ENCODE results near the gene SH3BGRL2. TPM values are rescaled to one million over a fixed set of nuclear protein-coding genes. Genes with fewer than 3 reads are reported as not detected.

SH3BGRL2 gene
- total RNA-seq, 1 experiment from 2014 or later = 27.4 TPM

- H3K27ac ChIP-seq = no peak overlapping the region
- H3K4me1 ChIP-seq (replicated peaks; ENCODE audit: insufficient read depth) = peaks cover 16% of the 10 kb centered on the region
- DNase-seq = no peak
- H3K9me2 ChIP-seq (ENCODE audit: insufficient read depth) = no peaks in the 10 kb centered on the region
- TF ChIP-seq EZH2 (IDR thresholded peaks at IDR 0.05; ENCODE audit: low read depth) (no peak), CTCF (conservative IDR thresholded peaks at IDR 0.05) (no peak)
- ChIA-PET CTCF (no interaction called here), POLR2A (ENCODE audit: unreplicated experiment) (interaction anchor here (0.6 kb wide), 1 partner anchor 44 kb away, joined by 3 read pairs; no protein-coding TSS in a partner anchor)
- peaks cover 10% of the 10 kb centered on the region for H3F3A ChIP-seq (ENCODE audit: insufficient read depth, low read depth)
- H3K36me3 ChIP-seq (ENCODE audit: low read depth) = no peaks in the 10 kb centered on the region
- intact Hi-C loops (cut with micrococcal nuclease; ENCODE audit: unreplicated experiment) = no loop called here
- no peaks in the 10 kb centered on the region for H4K20me1 ChIP-seq (ENCODE audit: insufficient read depth)
- no TSS peak for BruUV-seq (replicated peaks)
- no peak overlapping the region for H3K4me3 ChIP-seq
- H2AFZ ChIP-seq = no peak overlapping the region
- H3K9me3 ChIP-seq (ENCODE audit: insufficient read depth, low read depth) = no peaks in the 10 kb centered on the region
- no peaks in the 10 kb centered on the region for H3K27me3 ChIP-seq (ENCODE audit: insufficient read depth, low read depth)
- H3K79me2 ChIP-seq (ENCODE audit: low read depth) = no peaks in the 10 kb centered on the region
- no peak overlapping the region for H3K4me2 ChIP-seq
Measured at GRCh38 chr6:79599725-79600259, 31.3 kb upstream of the SH3BGRL2 start.

GRCh38 chr6:79600313-79600712 lies 30.8 kb upstream of the SH3BGRL2 start:
- Histone ChIP-seq H3K4me1 (replicated peaks; ENCODE audit: insufficient read depth) (peaks cover 16% of the 10 kb centered on the region), H3K9me3 (ENCODE audit: insufficient read depth, low read depth) (no peaks in the 10 kb centered on the region), H3F3A (ENCODE audit: insufficient read depth, low read depth) (peaks cover 10% of the 10 kb centered on the region), H3K79me2 (ENCODE audit: low read depth) (no peaks in the 10 kb centered on the region), H3K9me2 (ENCODE audit: insufficient read depth) (no peaks in the 10 kb centered on the region), H3K27me3 (ENCODE audit: insufficient read depth, low read depth) (no peaks in the 10 kb centered on the region), H3K36me3 (ENCODE audit: low read depth) (no peaks in the 10 kb centered on the region), H3K4me2 (peak overlapping the region; percentile 46; the same call in 1 of the 2 replicates), H4K20me1 (ENCODE audit: insufficient read depth) (no peaks in the 10 kb centered on the region), H3K4me3 (no peak overlapping the region), H2AFZ (no peak overlapping the region), H3K27ac (0 out of 2 replicates have a peak overlapping the region, but pooled peaks have one; percentile 45)
- intact Hi-C loops (cut with micrococcal nuclease; ENCODE audit: unreplicated experiment) = no loop called here
- TF ChIP-seq CTCF (conservative IDR thresholded peaks at IDR 0.05) (no peak), EZH2 (IDR thresholded peaks at IDR 0.05; ENCODE audit: low read depth) (no peak)
- ChIA-PET CTCF (no interaction called here), POLR2A (ENCODE audit: unreplicated experiment) (interaction anchor here (0.5 to 0.6 kb wide), 2 partner anchors 13 to 43 kb away, joined by 3 to 4 read pairs; no protein-coding TSS in a partner anchor)
- no TSS peak for BruUV-seq (replicated peaks)
- DNase-seq = no peak

- DNase-seq = peak; percentile 33 to 81
- intact Hi-C loops (cut with micrococcal nuclease; ENCODE audit: unreplicated experiment) = no loop called here
- POLR2A ChIA-PET (ENCODE audit: unreplicated experiment) = interaction anchor here (0.5 kb wide), 2 partner anchors 12 to 31 kb away, joined by 3 to 4 read pairs; no protein-coding TSS in a partner anchor
- no peaks in the 10 kb centered on the region for H3K9me3 ChIP-seq (ENCODE audit: insufficient read depth, low read depth)
- no peaks in the 10 kb centered on the region for H3K36me3 ChIP-seq (ENCODE audit: low read depth)
- CTCF ChIA-PET = no interaction called here
- H4K20me1 ChIP-seq (ENCODE audit: insufficient read depth) = no peaks in the 10 kb centered on the region
- H3K9me2 ChIP-seq (ENCODE audit: insufficient read depth) = no peaks in the 10 kb centered on the region
- no peak overlapping the region for H2AFZ ChIP-seq
- H3K79me2 ChIP-seq (ENCODE audit: low read depth) = no peaks in the 10 kb centered on the region
- peaks cover 16% of the 10 kb centered on the region for H3K4me1 ChIP-seq (replicated peaks; ENCODE audit: insufficient read depth)
- H3K27me3 ChIP-seq (ENCODE audit: insufficient read depth, low read depth) = no peaks in the 10 kb centered on the region
- H3K4me3 ChIP-seq = no peak overlapping the region
- peaks cover 10% of the 10 kb centered on the region for H3F3A ChIP-seq (ENCODE audit: insufficient read depth, low read depth)
- peak overlapping the region; percentile 46 for H3K4me2 ChIP-seq
- H3K27ac ChIP-seq = peak overlapping the region; percentile 45
- TF ChIP-seq CTCF (conservative IDR thresholded peaks at IDR 0.05) (no peak), EZH2 (IDR thresholded peaks at IDR 0.05; ENCODE audit: low read depth) (no peak)
- no TSS peak for BruUV-seq (replicated peaks)
Measured at GRCh38 chr6:79600812-79601609, 30.1 kb upstream of the SH3BGRL2 start.
